GM12864 (cell line): Measurements from ENCODE around the gene CUBN.

Source experiments
- DNase-seq: peaks from one replicate; pipeline ENCODE4 v3.0.0-alpha.2; 2011; ENCODE audit warnings: low read depth
- H3K4me3 ChIP-seq: 2 replicates; pipeline ENCODE4 v1.5.1; 2011; ENCODE audit warnings: mild to moderate bottlenecking, low read depth, low read length, control low read depth
- TF ChIP-seq, protein P1 (sequence below): IDR thresholded peaks from 2 replicates; pipeline ENCODE4 v1.5.1; 2011; ENCODE audit warnings: low read depth, mild to moderate bottlenecking, moderate library complexity, low read length, control low read depth, inconsistent platforms; ENCODE audit errors: missing control alignments

Gene CUBN

DNA sequence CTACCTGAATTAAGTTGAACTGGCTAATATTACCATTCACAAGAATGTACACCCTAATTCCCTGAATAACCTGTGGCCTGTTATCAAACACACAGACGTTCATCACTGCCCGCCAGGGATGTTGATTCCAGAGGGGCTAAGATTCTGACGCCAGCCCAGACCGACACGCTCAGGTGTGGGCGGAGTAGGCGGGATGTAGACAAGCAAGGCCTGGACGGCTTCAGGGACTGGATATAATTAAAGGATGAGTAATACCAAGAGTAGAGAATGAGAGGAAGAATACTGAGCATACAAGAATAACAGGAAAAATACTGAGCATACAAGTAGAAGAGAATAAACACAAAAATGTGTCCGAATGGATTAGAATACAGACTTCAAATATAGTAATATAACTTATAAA is 29.0 kb downstream of the CUBN start:
- no peak overlapping the region for H3K4me3 ChIP-seq

DNA sequence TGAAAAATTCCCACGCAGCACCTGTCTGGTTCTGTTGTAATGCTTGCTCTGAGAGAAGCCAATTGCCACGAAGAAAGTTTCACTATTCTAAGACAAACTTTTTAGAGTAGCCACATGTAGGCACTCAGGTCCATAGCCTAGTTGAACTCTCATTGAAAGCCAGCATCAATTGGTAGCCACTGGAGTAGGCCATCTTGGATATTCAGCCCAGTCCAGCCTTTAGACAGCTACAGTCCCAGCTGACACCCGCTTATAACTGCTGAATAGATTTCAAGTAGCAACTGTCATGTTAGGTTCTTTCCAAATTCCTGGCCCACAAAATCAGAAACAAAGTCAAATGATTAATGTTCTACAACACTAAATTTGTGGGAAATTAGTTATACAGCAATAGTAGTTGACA is 31.6 kb downstream of the CUBN start:
- DNase-seq, result no peak
- H3K4me3 ChIP-seq, result no peak overlapping the region
- TF ChIP-seq, protein P1, sequence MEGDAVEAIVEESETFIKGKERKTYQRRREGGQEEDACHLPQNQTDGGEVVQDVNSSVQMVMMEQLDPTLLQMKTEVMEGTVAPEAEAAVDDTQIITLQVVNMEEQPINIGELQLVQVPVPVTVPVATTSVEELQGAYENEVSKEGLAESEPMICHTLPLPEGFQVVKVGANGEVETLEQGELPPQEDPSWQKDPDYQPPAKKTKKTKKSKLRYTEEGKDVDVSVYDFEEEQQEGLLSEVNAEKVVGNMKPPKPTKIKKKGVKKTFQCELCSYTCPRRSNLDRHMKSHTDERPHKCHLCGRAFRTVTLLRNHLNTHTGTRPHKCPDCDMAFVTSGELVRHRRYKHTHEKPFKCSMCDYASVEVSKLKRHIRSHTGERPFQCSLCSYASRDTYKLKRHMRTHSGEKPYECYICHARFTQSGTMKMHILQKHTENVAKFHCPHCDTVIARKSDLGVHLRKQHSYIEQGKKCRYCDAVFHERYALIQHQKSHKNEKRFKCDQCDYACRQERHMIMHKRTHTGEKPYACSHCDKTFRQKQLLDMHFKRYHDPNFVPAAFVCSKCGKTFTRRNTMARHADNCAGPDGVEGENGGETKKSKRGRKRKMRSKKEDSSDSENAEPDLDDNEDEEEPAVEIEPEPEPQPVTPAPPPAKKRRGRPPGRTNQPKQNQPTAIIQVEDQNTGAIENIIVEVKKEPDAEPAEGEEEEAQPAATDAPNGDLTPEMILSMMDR, result no peak

More for the DNA sequence above, 29.0 kb downstream of the CUBN start:
- TF ChIP-seq, protein P1, result no peak
- DNase-seq, result no peak

DNA sequence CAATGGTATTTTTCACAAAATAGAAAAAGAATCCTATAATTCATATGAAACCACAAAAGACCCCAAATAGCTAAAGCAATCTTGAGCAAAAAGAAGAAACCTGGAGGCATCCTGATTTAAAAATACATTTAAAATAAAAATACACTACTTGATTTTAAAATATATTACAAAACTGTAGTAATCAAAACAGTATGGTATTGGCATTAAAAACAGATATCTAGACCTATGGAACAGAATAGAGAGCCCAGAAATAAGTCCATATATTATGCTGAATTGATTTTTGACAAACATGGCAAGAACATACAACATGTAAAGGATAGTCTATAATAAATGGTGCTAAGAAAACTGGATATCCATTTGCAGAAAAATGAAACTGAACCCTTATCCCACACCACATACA is 34.8 kb downstream of the CUBN start:
- no peak for DNase-seq
- H3K4me3 ChIP-seq, result no peak overlapping the region
- TF ChIP-seq, protein P1, result no peak

DNA sequence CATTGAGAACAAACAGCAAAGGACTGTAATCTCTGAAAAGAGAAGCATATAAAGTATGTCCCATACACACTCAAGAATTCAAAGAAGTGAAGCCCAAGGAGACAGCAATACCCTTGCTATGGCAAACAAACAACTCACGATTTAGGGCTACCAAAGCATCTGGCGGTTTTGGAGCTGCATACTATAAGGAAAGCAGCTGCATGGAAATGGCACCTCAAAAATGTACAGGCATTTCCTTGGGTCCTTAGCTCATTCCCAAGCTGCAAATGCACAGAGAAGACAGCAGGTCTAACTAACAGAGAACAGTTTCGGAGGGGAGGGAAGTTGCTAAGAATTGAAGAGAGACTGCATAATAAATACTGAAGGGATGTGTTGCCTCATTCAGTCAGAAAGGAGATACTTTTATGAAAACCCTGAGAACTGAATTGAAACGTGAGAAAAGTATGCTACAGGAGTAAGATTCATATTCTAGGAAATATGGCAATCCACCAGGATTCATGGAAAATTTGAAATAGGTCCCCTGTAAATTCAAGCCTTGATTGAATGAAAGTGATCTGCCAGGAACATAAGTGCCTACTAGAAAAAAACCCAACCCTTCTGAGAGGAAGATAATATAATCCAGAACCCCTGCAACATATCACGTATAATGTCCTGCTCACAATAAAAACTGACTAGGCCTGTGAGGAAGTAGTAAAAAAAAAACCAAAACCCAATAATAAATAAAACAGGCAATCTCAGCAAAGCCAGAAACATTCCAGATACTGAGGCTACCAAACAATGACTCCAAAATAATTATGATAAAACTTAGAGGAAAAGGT is 36.4 kb downstream of the CUBN start:
- no peak for DNase-seq
- H3K4me3 ChIP-seq, result no peak overlapping the region
- TF ChIP-seq, protein P1, result no peak

DNA sequence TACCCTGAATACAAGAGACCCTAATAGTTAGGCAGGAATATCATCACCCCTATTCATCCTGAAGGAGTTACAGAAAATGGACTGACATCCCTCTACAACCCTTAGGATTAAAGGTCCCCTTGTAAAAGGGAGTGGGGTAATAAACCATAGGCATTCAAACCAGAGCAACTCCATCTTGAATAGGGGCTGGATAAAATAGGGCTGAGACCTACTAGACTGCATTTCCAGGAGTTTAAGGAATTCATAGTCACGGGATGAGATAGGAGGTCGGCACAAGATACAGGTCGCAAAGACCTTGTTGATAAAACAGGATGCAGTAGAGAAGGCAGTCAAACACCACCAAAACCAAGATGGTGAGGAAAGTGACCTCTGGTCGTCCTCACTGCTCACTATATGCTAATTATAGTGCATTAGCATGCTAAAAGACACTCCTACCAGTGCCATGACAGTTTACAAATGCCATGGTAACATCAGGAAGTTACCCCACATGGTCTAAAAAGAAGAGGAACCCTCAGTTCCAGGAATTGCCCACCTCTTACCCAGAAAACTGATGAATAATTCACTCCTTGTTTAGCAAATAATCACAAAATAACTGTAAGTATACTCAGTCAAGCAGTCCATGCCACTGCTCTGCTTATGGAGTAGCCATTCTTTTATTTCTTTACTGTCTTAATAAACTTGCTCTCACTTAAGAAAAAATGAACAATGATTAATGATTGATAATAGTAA is 37.2 kb downstream of the CUBN start:
- no peak for DNase-seq
- H3K4me3 ChIP-seq, result no peak overlapping the region
- TF ChIP-seq, protein P1, result no peak

DNA sequence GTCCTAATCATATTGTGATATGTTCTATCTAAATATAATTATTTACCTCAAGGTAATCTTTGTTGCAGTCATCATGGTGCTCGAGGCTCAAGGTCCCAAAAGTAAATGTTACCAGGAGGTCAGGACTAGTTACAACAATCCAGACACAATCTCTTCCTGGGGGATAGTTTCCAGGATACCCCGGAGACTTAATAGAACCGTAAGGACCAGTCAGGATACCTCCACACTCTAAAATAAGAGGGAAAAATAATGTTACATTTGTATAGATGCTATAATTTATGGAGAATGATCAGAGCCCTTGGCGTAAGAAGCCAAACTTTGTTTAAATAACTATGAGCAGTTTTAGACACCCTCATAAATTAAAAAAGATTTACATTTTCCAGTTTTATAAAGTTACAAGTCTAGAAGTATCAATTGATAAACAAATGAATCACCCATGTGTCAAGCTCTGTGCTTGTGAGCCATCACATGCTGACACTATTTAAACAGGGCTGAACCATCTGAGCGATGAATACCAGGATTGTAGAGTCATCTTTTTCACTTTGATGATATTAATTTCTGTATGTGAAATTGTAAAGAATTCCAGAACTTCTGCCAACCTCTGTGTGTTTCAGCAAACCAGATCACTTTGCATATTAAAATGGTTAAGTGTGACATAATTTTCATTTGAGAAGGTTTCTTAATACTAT is 41.3 kb downstream of the CUBN start:
- no peak overlapping the region for H3K4me3 ChIP-seq
- no peak for DNase-seq
- TF ChIP-seq, protein P1, result no peak
